Activated T-helper 17 cell treated with anti-CD3 and anti-CD28 coated beads, Interleukin-2, amount 50 U/mL, for 72 hours (primary cell): ENCODE measurements around the gene KLF15. TPM values are rescaled to one million over a fixed set of nuclear protein-coding genes. Genes with fewer than 3 reads are reported as not detected.
A peak's percentile ranks its signal among the peaks of the same experiment; 100 is the strongest.

Source experiments
- ATAC-seq: fragments of 150-1000 bp; cut with Tn5 transposase; replicated peaks from 2 replicates; pipeline ENCODE4 v1.10.0; 2021; ENCODE audit warnings: mild to moderate bottlenecking, moderate library complexity
- H3K27ac Mint-ChIP-seq: one replicate; pipeline ENCODE4 v1.8.0; 2022; ENCODE audit warnings: mixed read lengths
- H3K27me3 Mint-ChIP-seq: one replicate; pipeline ENCODE4 v1.8.0; 2022; ENCODE audit warnings: mixed read lengths
- H3K36me3 Mint-ChIP-seq: one replicate; pipeline ENCODE4 v1.8.0; 2022; ENCODE audit warnings: low read depth, mild to moderate bottlenecking, mixed read lengths
- H3K4me1 Mint-ChIP-seq: one replicate; pipeline ENCODE4 v1.8.0; 2022; ENCODE audit warnings: mixed read lengths
- H3K4me3 Mint-ChIP-seq: one replicate; pipeline ENCODE4 v1.8.0; 2022; ENCODE audit warnings: mild to moderate bottlenecking, mixed read lengths
- H3K9me3 Mint-ChIP-seq: one replicate; pipeline ENCODE4 v1.8.0; 2022; ENCODE audit warnings: mixed read lengths
- total RNA-seq, 2 donors: library from RNA; stranded (reverse); gene quantifications; one replicate each; pipeline ENCODE4 v1.2.3, GENCODE V29; 2022

KLF15 gene
- total RNA-seq, 2 donors from 2014 or later, result 0.16 TPM; not detected in 1

- no peak within 1 kb of the TSS for H3K4me3 Mint-ChIP-seq
- ATAC-seq, result no peak
- H3K36me3 Mint-ChIP-seq, result no peaks in the 10 kb centered on the region
- H3K27ac Mint-ChIP-seq, result no peak within 1 kb of the TSS
- H3K9me3 Mint-ChIP-seq, result no peaks in the 10 kb centered on the region
- no peaks in the 10 kb centered on the region for H3K4me1 Mint-ChIP-seq
- H3K27me3 Mint-ChIP-seq, result peaks cover 48% of the 10 kb centered on the region
Observed at GRCh38 chr3:126394179-126394976, 37.2 kb upstream of the KLF15 start, which contains the start of gene CFAP100. TSS of gene CFAP100 (plus strand) at chr3:126394909. CDS start at chr3:126396001, 1,092 bp downstream.

GRCh38 chr3:126393563-126393962, 36.4 kb upstream of the KLF15 start:
- no peak for ATAC-seq
- H3K4me1 Mint-ChIP-seq, result no peaks in the 10 kb centered on the region
- H3K9me3 Mint-ChIP-seq, result no peaks in the 10 kb centered on the region
- H3K4me3 Mint-ChIP-seq, result no peak overlapping the region
- no peaks in the 10 kb centered on the region for H3K36me3 Mint-ChIP-seq
- peaks cover 48% of the 10 kb centered on the region for H3K27me3 Mint-ChIP-seq
- H3K27ac Mint-ChIP-seq, result no peak overlapping the region

GRCh38 chr3:126392246-126392645, 35.0 kb upstream of the KLF15 start:
- Mint-ChIP-seq H3K36me3 (no peaks in the 10 kb centered on the region), H3K4me3 (no peak overlapping the region)

GRCh38 chr3:126391631-126392030, 34.4 kb upstream of the KLF15 start:
- Mint-ChIP-seq H3K27ac (no peak overlapping the region), H3K9me3 (no peaks in the 10 kb centered on the region), H3K27me3 (peaks cover 56% of the 10 kb centered on the region), H3K4me3 (no peak overlapping the region), H3K36me3 (no peaks in the 10 kb centered on the region), H3K4me1 (no peaks in the 10 kb centered on the region)
- ATAC-seq, result no peak

More at GRCh38 chr3:126392246-126392645, 35.0 kb upstream of the KLF15 start:
- no peaks in the 10 kb centered on the region for H3K9me3 Mint-ChIP-seq
- H3K27ac Mint-ChIP-seq, result no peak overlapping the region
- ATAC-seq, result no peak
- H3K27me3 Mint-ChIP-seq, result peaks cover 53% of the 10 kb centered on the region
- no peaks in the 10 kb centered on the region for H3K4me1 Mint-ChIP-seq

- Mint-ChIP-seq H3K27ac (no peak overlapping the region), H3K9me3 (no peaks in the 10 kb centered on the region)
Observed at GRCh38 chr3:126390751-126391150, 33.5 kb upstream of the KLF15 start.

GRCh38 chr3:126390201-126390600, 33.0 kb upstream of the KLF15 start:
- peaks cover 54% of the 10 kb centered on the region for H3K27me3 Mint-ChIP-seq
- no peaks in the 10 kb centered on the region for H3K4me1 Mint-ChIP-seq
- H3K9me3 Mint-ChIP-seq, result no peaks in the 10 kb centered on the region
- no peak for ATAC-seq
- H3K36me3 Mint-ChIP-seq, result no peaks in the 10 kb centered on the region
- H3K4me3 Mint-ChIP-seq, result no peak overlapping the region
- no peak overlapping the region for H3K27ac Mint-ChIP-seq

More at GRCh38 chr3:126390751-126391150, 33.5 kb upstream of the KLF15 start:
- no peak for ATAC-seq
- H3K27me3 Mint-ChIP-seq, result peaks cover 56% of the 10 kb centered on the region
- H3K36me3 Mint-ChIP-seq, result no peaks in the 10 kb centered on the region
- no peak overlapping the region for H3K4me3 Mint-ChIP-seq
- H3K4me1 Mint-ChIP-seq, result no peaks in the 10 kb centered on the region

GRCh38 chr3:126389794-126390146, 32.6 kb upstream of the KLF15 start:
- no peaks in the 10 kb centered on the region for H3K9me3 Mint-ChIP-seq
- H3K4me1 Mint-ChIP-seq, result no peaks in the 10 kb centered on the region
- H3K27ac Mint-ChIP-seq, result no peak overlapping the region
- ATAC-seq, result no peak
- peaks cover 53% of the 10 kb centered on the region for H3K27me3 Mint-ChIP-seq
- H3K36me3 Mint-ChIP-seq, result no peaks in the 10 kb centered on the region
- H3K4me3 Mint-ChIP-seq, result no peak overlapping the region

GRCh38 chr3:126389112-126389793, 32.0 kb upstream of the KLF15 start:
- peak; percentile 62 for ATAC-seq
- peaks cover 52% of the 10 kb centered on the region for H3K27me3 Mint-ChIP-seq
- no peak overlapping the region for H3K27ac Mint-ChIP-seq
- no peaks in the 10 kb centered on the region for H3K9me3 Mint-ChIP-seq
- H3K4me3 Mint-ChIP-seq, result no peak overlapping the region
- H3K4me1 Mint-ChIP-seq, result no peaks in the 10 kb centered on the region
- H3K36me3 Mint-ChIP-seq, result no peaks in the 10 kb centered on the region

- no peaks in the 10 kb centered on the region for H3K36me3 Mint-ChIP-seq
- no peak for ATAC-seq
- peaks cover 28% of the 10 kb centered on the region for H3K27me3 Mint-ChIP-seq
- H3K4me1 Mint-ChIP-seq, result no peaks in the 10 kb centered on the region
- H3K9me3 Mint-ChIP-seq, result no peaks in the 10 kb centered on the region
- no peak overlapping the region for H3K4me3 Mint-ChIP-seq
- H3K27ac Mint-ChIP-seq, result no peak overlapping the region
Observed at GRCh38 chr3:126381966-126382365, 24.8 kb upstream of the KLF15 start.

GRCh38 chr3:126380011-126380768, 23.0 kb upstream of the KLF15 start:
- H3K9me3 Mint-ChIP-seq, result no peaks in the 10 kb centered on the region
- no peak overlapping the region for H3K4me3 Mint-ChIP-seq
- H3K27me3 Mint-ChIP-seq, result peaks cover 24% of the 10 kb centered on the region
- no peaks in the 10 kb centered on the region for H3K4me1 Mint-ChIP-seq
- ATAC-seq, result no peak
- H3K27ac Mint-ChIP-seq, result no peak overlapping the region
- no peaks in the 10 kb centered on the region for H3K36me3 Mint-ChIP-seq

- no peak for ATAC-seq
- Mint-ChIP-seq H3K27ac (no peak overlapping the region), H3K4me1 (no peaks in the 10 kb centered on the region), H3K4me3 (no peak overlapping the region), H3K9me3 (no peaks in the 10 kb centered on the region), H3K36me3 (no peaks in the 10 kb centered on the region), H3K27me3 (peaks cover 16% of the 10 kb centered on the region)
Observed at GRCh38 chr3:126378341-126378751, 21.1 kb upstream of the KLF15 start.

GRCh38 chr3:126377211-126377610, 20.0 kb upstream of the KLF15 start:
- H3K27me3 Mint-ChIP-seq, result peaks cover 12% of the 10 kb centered on the region

GRCh38 chr3:126376444-126376843, 19.2 kb upstream of the KLF15 start:
- Mint-ChIP-seq H3K27me3 (peaks cover 18% of the 10 kb centered on the region), H3K4me3 (no peak overlapping the region), H3K4me1 (no peaks in the 10 kb centered on the region), H3K27ac (no peak overlapping the region), H3K9me3 (no peaks in the 10 kb centered on the region), H3K36me3 (no peaks in the 10 kb centered on the region)
- ATAC-seq, result no peak

More at GRCh38 chr3:126377211-126377610, 20.0 kb upstream of the KLF15 start:
- no peaks in the 10 kb centered on the region for H3K9me3 Mint-ChIP-seq
- no peak for ATAC-seq
- no peak overlapping the region for H3K27ac Mint-ChIP-seq
- no peak overlapping the region for H3K4me3 Mint-ChIP-seq
- no peaks in the 10 kb centered on the region for H3K4me1 Mint-ChIP-seq
- H3K36me3 Mint-ChIP-seq, result no peaks in the 10 kb centered on the region

- Mint-ChIP-seq H3K27ac (no peak overlapping the region), H3K9me3 (no peaks in the 10 kb centered on the region), H3K36me3 (no peaks in the 10 kb centered on the region), H3K4me3 (no peak overlapping the region), H3K27me3 (peaks cover 18% of the 10 kb centered on the region), H3K4me1 (no peaks in the 10 kb centered on the region)
- ATAC-seq, result no peak
Observed at GRCh38 chr3:126375835-126376331, 18.7 kb upstream of the KLF15 start.
